ENCODE data around the gene TPH2. TPM values are rescaled to one million over a fixed set of nuclear protein-coding genes. Genes with fewer than 3 reads are reported as not detected.

The TPH2 gene
- total RNA-seq, 3 donors from 2014 or later = 0.13 TPM; not detected in 2

- Histone ChIP-seq H3K4me1 (ENCODE audit: low read depth) (no peaks in the 10 kb centered on the region), H3K4me3 (no peak overlapping the region), H3K9me3 (no peaks in the 10 kb centered on the region), H3K36me3 (ENCODE audit: low read depth) (no peaks in the 10 kb centered on the region)
- intact Hi-C loops (cut with DNase I, micrococcal nuclease) = no loop called here
- ATAC-seq = no peak
- no peak for TF ChIP-seq CTCF (IDR thresholded peaks at IDR 0.05)
- no peak for DNase-seq
Measured at GRCh38 chr12:71904629-71905028, 34.0 kb upstream of the TPH2 start.

GRCh38 chr12:71935594-71935993, 3.1 kb upstream of the TPH2 start:
- TF ChIP-seq CTCF (IDR thresholded peaks at IDR 0.05) = no peak
- ATAC-seq (no peak), DNase-seq (no peak)
- Histone ChIP-seq H3K4me1 (ENCODE audit: low read depth) (no peaks in the 10 kb centered on the region), H3K9me3 (no peaks in the 10 kb centered on the region), H3K4me3 (no peak overlapping the region), H3K36me3 (ENCODE audit: low read depth) (no peaks in the 10 kb centered on the region)
- intact Hi-C loops (cut with DNase I, micrococcal nuclease) = no loop called here

GRCh38 chr12:71940068-71940467, 1.4 kb downstream of the TPH2 start:
- ATAC-seq = no peak
- DNase-seq = no peak
- H3K4me3 ChIP-seq = no peak overlapping the region
- H3K9me3 ChIP-seq = no peaks in the 10 kb centered on the region
- H3K36me3 ChIP-seq (ENCODE audit: low read depth) = no peaks in the 10 kb centered on the region
- intact Hi-C loops (cut with DNase I, micrococcal nuclease) = no loop called here
- H3K4me1 ChIP-seq (ENCODE audit: low read depth) = no peaks in the 10 kb centered on the region
- no peak for TF ChIP-seq CTCF (IDR thresholded peaks at IDR 0.05)

GRCh38 chr12:71941174-71941573, 2.5 kb downstream of the TPH2 start:
- no peaks in the 10 kb centered on the region for H3K36me3 ChIP-seq (ENCODE audit: low read depth)
- DNase-seq (no peak), ATAC-seq (no peak)
- no peaks in the 10 kb centered on the region for H3K4me1 ChIP-seq (ENCODE audit: low read depth)
- intact Hi-C loops (cut with DNase I, micrococcal nuclease) = no loop called here
- no peak for TF ChIP-seq CTCF (IDR thresholded peaks at IDR 0.05)
- no peak overlapping the region for H3K4me3 ChIP-seq
- H3K9me3 ChIP-seq = no peaks in the 10 kb centered on the region

GRCh38 chr12:71942259-71942658, 3.6 kb downstream of the TPH2 start:
- H3K4me3 ChIP-seq = no peak overlapping the region
- no peak for TF ChIP-seq CTCF (IDR thresholded peaks at IDR 0.05)

GRCh38 chr12:71942703-71943102, 4.1 kb downstream of the TPH2 start:
- intact Hi-C loops (cut with DNase I, micrococcal nuclease) = no loop called here

More at GRCh38 chr12:71942259-71942658, 3.6 kb downstream of the TPH2 start:
- DNase-seq = no peak
- no peaks in the 10 kb centered on the region for H3K4me1 ChIP-seq (ENCODE audit: low read depth)
- ATAC-seq = no peak
- H3K9me3 ChIP-seq = no peaks in the 10 kb centered on the region
- H3K36me3 ChIP-seq (ENCODE audit: low read depth) = no peaks in the 10 kb centered on the region
- intact Hi-C loops (cut with DNase I, micrococcal nuclease) = no loop called here

More at GRCh38 chr12:71942703-71943102, 4.1 kb downstream of the TPH2 start:
- H3K4me1 ChIP-seq (ENCODE audit: low read depth) = no peaks in the 10 kb centered on the region
- H3K36me3 ChIP-seq (ENCODE audit: low read depth) = no peaks in the 10 kb centered on the region
- ATAC-seq (no peak), DNase-seq (no peak)
- H3K9me3 ChIP-seq = no peaks in the 10 kb centered on the region
- no peak overlapping the region for H3K4me3 ChIP-seq
- no peak for TF ChIP-seq CTCF (IDR thresholded peaks at IDR 0.05)

Data from mucosa of descending colon (tissue), 3 donors.